Activated naive CD4-positive, alpha-beta T cell treated with anti-CD3 and anti-CD28 coated beads for 36 hours (primary cell): Measurements from ENCODE around the gene PMS1. TPM values are rescaled to one million over a fixed set of nuclear protein-coding genes. Genes with fewer than 3 reads are reported as not detected.
"Not testable (repeated sequence)": the region's sequence is repeated elsewhere in the genome, so short reads cannot be mapped to it uniquely, and the experiment has no call there.

Experiments
- CTCF ChIA-PET: fragments of 350-600 bp; sonication (Branson Sonifier 250); formaldehyde crosslinking; loops from one replicate; lab custom pipeline; 2021; ENCODE audit warnings: antibody characterized with exemption; lab: Charles Lee
- DNase-seq: peaks from one replicate; pipeline ENCODE4 v3.0.0-alpha.2; 2020
- H3K27ac Mint-ChIP-seq: one replicate; pipeline ENCODE4 v1.8.0; 2021; ENCODE audit warnings: mild to moderate bottlenecking, mixed read lengths
- H3K27me3 Mint-ChIP-seq: one replicate; pipeline ENCODE4 v1.8.0; 2021; ENCODE audit warnings: low read depth, mixed read lengths
- H3K36me3 Mint-ChIP-seq: one replicate; pipeline ENCODE4 v1.8.0; 2021; ENCODE audit warnings: low read depth, mixed read lengths
- H3K4me1 Mint-ChIP-seq: one replicate; pipeline ENCODE4 v1.8.0; 2021; ENCODE audit warnings: low read depth, mixed read lengths
- H3K4me3 Mint-ChIP-seq: one replicate; pipeline ENCODE4 v1.8.0; 2021; ENCODE audit warnings: mild to moderate bottlenecking, moderate library complexity, mixed read lengths
- H3K9me3 Mint-ChIP-seq: one replicate; pipeline ENCODE4 v1.8.0; 2021; ENCODE audit warnings: mixed read lengths
- intact Hi-C: fragments of 100-400 bp; cut with micrococcal nuclease; formaldehyde crosslinking; loops from one replicate; pipeline ENCODE4 v1.15.1; 2023
- total RNA-seq, 2 experiments: library from RNA; stranded (reverse); gene quantifications; one replicate each; pipeline ENCODE4 v1.2.3, GENCODE V29; 2021

Gene PMS1
- total RNA-seq = 10 to 100 TPM; 29.7 to 32.5 TPM

DNA sequence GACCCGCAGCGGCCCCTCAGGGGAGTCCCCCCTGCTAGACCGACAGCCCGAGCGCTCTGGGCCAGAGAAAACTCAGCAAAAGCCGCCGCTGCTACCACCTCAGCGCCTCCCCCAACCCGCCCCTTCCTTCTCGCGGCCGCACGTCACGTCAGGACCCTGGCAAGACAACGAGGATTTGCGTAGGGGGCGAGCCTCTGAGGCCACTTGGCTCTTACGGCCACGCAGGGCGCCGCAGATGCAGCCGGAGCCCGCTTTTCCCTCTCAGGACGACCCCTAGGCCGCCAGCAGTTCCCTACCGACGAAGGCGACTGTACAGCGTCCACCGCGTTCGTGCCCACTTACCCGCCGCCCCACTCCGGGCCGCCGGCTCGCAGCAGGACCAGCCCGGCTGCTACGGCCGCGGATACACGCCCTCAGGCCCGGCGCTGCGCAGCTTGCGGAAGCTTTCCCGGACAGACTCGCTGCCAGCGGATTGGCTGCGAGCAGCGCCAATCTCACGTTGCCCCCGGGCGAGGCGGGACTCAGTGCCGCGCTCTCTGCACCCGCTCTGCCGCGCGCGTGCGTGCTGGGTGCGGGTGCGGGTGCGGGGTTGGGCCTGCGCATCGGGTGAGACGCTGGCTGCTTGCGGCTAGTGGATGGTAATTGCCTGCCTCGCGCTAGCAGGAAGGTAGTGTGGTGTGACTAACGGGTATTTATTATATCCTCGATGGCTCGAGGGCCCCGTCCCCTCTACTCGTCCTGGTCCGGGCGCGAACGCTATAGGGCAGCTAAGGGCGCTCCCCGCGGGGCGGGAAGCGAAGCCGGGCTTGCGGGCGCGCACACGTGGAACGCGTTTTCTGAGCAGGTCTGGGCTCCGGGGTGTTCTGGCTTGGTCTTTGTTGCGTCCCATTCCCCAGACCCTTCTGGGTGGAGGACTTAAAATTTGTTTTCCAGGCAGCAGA is at the start of gene PMS1, which contains the start of gene ORMDL1:
Gene PMS1 (plus strand): TSS at position 524 of the 941 bp plus-strand sequence. CDS start 7,360 bp downstream, outside the sequence.
Gene ORMDL1 (minus strand): TSS at position 413 of the 941 bp plus-strand sequence. CDS start 1,744 bp downstream, outside the sequence.
- Mint-ChIP-seq H3K36me3 (peaks cover 47% of the 10 kb centered on the region), H3K9me3 (no peaks in the 10 kb centered on the region), H3K27me3 (no peaks in the 10 kb centered on the region), H3K4me3 (peak within 1 kb of the TSS; percentile 93), H3K4me1 (peaks cover 51% of the 10 kb centered on the region), H3K27ac (peak within 1 kb of the TSS; percentile 92)
- DNase-seq = peak; percentile 93
- CTCF ChIA-PET = interaction anchor here (0.5 to 2.9 kb wide), 3 partner anchors 22 to 1793 kb away, joined by 3 to 11 read pairs (median 5); partner anchors contain the start of gene OSGEPL1
- intact Hi-C loops = loop anchor here (1.0 to 10.0 kb wide), 16 partner anchors 22 to 1871 kb away; partner anchors contain the start of genes ANKAR, ASNSD1, GLS and HIBCH

DNA sequence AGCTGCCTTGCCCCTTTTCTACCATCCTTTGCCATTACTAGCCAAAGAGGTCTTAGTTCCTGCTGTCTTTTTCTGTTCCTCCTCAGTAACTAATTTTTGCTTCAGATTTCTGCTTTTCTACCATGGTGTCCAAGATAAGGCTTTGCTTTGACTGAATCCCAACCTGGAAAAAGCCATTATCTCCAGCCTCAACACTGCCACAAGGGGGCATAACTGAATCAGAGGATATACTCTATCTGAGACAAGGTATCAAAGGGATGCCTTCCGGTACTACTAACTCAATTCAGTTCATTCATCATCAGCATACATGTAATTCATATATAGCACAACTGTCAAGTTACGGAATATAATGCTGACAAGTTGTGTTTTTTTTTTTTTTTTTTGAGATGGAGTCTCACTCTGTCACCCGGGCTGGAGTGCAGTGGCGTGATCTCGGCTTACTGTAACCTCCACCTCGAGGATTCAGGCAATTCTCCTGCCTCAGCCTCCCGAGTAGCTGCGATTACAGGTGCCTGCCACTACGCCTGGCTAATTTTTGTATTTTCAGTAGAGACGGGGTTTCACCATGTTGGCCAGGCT is 33.1 kb upstream of the PMS1 start:
- Mint-ChIP-seq H3K9me3 (no peaks in the 10 kb centered on the region), H3K27me3 (no peaks in the 10 kb centered on the region), H3K27ac (no peak overlapping the region), H3K36me3 (peaks cover 16% of the 10 kb centered on the region), H3K4me3 (no peak overlapping the region), H3K4me1 (no peaks in the 10 kb centered on the region)
- CTCF ChIA-PET = interaction anchor here (0.6 to 4.7 kb wide), 16 partner anchors 12 to 320 kb away, joined by 3 to 33 read pairs (median 4); partner anchors contain the start of genes ANKAR, ASNSD1 and OSGEPL1
- peak; percentile 59 for DNase-seq
- intact Hi-C loops = loop anchor here (1.0 to 5.0 kb wide), 4 partner anchors 11 to 319 kb away; partner anchors contain the start of genes ASNSD1 and OSGEPL1

DNA sequence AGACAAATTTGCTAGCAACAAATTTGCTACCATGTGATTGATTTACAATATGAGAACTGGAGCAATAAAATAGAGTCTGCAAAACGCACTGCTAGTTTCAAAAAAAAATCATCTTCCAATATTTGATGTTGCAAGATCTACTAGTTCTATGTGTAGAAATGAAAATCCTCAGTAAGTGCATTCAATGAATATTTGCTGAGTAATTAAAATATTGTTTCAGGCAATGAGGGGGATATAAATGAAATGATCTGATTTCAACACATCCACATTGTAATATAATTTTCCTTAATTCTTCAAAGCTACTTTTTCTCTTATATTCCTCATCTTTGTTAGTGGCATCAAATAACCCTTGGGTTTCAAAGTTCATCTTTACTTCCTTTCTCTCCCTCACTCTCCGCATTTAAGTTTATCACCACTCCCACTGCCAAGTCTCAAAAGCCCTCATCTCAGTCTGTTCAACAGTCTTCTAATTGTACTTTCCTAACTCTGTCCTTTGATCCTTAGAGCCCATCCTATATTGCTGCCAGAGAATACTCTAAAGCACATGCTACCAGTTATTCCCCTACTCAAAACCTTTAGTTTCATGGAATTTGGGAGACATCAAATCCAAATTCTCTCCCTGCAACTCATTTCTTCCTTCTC is 27.8 kb upstream of the PMS1 start:
- no peak overlapping the region for H3K4me3 Mint-ChIP-seq
- H3K27ac Mint-ChIP-seq = no peak overlapping the region
- DNase-seq = no peak
- CTCF ChIA-PET = no interaction called here
- no peaks in the 10 kb centered on the region for H3K27me3 Mint-ChIP-seq
- H3K36me3 Mint-ChIP-seq = peaks cover 13% of the 10 kb centered on the region
- H3K4me1 Mint-ChIP-seq = peaks cover under 1% of the 10 kb centered on the region
- intact Hi-C loops = no loop called here
- no peaks in the 10 kb centered on the region for H3K9me3 Mint-ChIP-seq

DNA sequence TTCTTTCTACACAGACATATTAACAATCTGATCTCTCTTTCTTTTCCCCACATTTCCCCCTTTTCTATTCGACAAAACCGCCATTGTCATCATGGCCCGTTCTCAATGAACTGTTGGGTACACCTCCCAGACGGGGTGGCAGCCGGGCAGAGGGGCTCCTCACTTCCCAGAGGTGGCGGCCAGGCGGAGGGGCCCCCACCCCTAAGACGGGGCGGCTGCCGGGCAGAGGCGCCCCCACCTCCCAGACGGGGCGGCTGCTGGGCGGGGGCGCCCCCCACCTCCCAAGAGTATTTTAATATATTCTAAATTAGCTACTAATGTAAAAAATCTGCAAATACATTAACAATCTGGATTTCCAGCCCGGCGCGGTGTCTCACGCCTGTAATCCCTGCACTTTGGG is 24.1 kb upstream of the PMS1 start:
- H3K36me3 Mint-ChIP-seq, H3K27me3 Mint-ChIP-seq, H3K27ac Mint-ChIP-seq, H3K4me3 Mint-ChIP-seq, DNase-seq, H3K9me3 Mint-ChIP-seq: not testable (repeated sequence)
- H3K4me1 Mint-ChIP-seq = peaks cover 13% of the 10 kb centered on the region
- intact Hi-C loops = loop anchor here (5.0 kb wide), 1 partner anchor 458 kb away; no protein-coding TSS in a partner anchor
- CTCF ChIA-PET = interaction anchor here (1.9 kb wide), 1 partner anchor 101 kb away, joined by 7 read pairs; no protein-coding TSS in a partner anchor

DNA sequence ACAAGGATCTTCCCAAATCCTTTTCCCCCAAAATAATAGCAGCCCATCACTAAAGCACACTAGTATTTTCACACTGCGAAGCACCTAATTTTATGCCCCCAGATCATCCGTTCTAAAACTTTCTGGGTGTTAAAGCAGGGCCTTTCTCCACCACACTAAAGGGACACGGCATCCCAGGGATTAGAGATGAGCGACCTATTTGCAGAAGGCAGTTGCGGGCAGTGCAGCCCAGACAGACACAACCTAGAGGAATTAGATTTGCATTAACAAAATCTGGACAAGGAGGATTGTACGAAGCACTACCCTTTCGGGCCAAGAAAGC is 22.1 kb upstream of the PMS1 start:
- no peaks in the 10 kb centered on the region for H3K27me3 Mint-ChIP-seq
- H3K4me1 Mint-ChIP-seq = peaks cover 13% of the 10 kb centered on the region
- peaks cover 17% of the 10 kb centered on the region for H3K36me3 Mint-ChIP-seq
- CTCF ChIA-PET = interaction anchor here (0.6 to 4.9 kb wide), 15 partner anchors 9 to 884 kb away, joined by 3 to 65 read pairs (median 9); partner anchors contain the start of genes ANKAR, ASNSD1, ORMDL1 and PMS1
- intact Hi-C loops = loop anchor here (1.0 to 5.0 kb wide), 6 partner anchors 11 to 558 kb away; partner anchors contain the start of genes ASNSD1, ORMDL1, PMS1 and SLC40A1
- no peaks in the 10 kb centered on the region for H3K9me3 Mint-ChIP-seq
- H3K27ac Mint-ChIP-seq = peak overlapping the region; percentile 97
- no peak for DNase-seq
- H3K4me3 Mint-ChIP-seq = peak overlapping the region; percentile 92

DNA sequence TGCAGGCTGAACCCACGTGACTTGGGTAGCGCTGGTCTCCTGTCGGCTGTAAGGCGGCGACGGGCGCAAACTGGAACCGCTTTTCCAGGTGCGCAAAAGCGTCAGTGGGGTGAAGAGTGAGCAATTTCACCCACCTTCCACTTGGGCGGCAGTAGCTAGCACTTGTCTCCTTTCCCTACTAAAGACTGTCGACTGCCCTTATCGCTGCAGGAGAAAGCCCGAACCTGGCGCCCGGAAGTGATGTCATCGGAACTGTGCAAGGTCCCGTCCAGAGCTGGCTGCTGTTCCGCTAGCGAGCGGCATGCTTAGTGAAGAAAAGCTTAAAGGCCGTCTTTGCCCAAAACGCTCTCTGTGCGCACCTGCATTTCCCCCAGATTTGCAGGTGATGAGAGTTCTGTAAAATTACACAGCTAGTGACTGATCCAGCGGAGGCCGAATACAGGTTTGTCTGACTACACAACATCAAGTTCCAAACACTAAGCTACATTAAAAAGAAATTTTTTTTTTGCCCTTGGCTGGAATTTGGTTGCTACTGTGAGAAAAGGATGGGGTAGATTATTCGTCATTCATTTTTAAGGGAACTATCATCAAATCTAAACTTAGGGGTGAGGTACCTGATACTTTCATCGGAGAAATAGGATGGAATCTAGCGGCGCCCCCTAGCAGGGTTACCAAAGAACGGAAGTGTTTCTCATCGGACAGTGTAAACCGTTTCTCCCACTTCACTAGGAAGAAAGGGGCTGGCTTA is 21.5 kb upstream of the PMS1 start, which contains the start of gene OSGEPL1:
Gene OSGEPL1 (minus strand): TSS at position 242 of the 748 bp plus-strand sequence. CDS start 1,152 bp downstream, outside the sequence.
- Mint-ChIP-seq H3K27ac (peak within 1 kb of the TSS; percentile 97), H3K36me3 (peaks cover 17% of the 10 kb centered on the region), H3K4me3 (peak within 1 kb of the TSS; percentile 92), H3K27me3 (no peaks in the 10 kb centered on the region), H3K4me1 (peaks cover 13% of the 10 kb centered on the region), H3K9me3 (no peaks in the 10 kb centered on the region)
- CTCF ChIA-PET = interaction anchor here (0.6 to 4.9 kb wide), 20 partner anchors 9 to 884 kb away, joined by 3 to 65 read pairs (median 8); partner anchors contain the start of genes ANKAR, ASNSD1, ORMDL1 and PMS1
- intact Hi-C loops = loop anchor here (1.0 to 5.0 kb wide), 9 partner anchors 11 to 772 kb away; partner anchors contain the start of genes ANKAR, ASNSD1, NEMP2 and ORMDL1
- peak; percentile 95 for DNase-seq

DNA sequence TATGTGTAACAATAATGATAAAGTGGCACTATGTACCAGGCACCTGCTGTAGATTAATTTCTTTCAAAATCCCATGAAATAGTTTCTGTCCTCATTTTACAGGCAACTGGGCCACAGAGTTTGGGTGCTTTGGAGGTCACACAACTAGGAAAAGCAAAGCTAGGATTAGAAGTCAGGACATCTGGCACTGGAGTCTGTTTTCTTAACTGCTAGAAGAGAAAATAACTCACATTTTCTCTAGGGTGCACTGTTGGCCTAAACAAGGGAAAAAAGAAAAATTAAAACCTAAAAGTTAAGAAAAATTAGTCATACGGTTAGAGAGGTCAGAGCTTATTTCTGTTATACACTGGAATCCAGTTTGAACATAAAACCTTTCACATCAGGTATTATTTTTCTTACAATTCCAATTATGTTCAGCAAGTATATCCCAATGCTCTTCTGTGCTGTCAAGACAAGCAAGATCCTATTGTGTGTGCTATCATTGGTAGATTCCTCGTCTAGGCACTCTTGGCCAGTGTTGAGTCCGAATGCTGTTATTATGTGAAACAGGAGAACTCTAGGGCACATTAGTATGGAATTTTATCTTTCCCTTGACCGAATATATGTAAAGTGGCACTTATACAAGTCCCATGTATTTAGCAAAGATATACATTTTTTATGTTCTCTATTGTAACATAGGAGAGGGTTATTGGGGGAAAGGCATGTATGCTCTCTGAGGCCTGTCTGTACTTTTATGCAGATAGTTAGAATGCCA is 20.2 kb upstream of the PMS1 start:
- H3K27me3 Mint-ChIP-seq = no peaks in the 10 kb centered on the region
- intact Hi-C loops = loop anchor here (1.0 to 5.0 kb wide), 5 partner anchors 90 to 770 kb away; partner anchors contain the start of genes ANKAR, NEMP2, SLC40A1 and WDR75
- H3K4me3 Mint-ChIP-seq = peak overlapping the region; percentile 41
- no peak overlapping the region for H3K27ac Mint-ChIP-seq
- peaks cover 13% of the 10 kb centered on the region for H3K4me1 Mint-ChIP-seq
- CTCF ChIA-PET = interaction anchor here (0.6 to 4.9 kb wide), 8 partner anchors 10 to 967 kb away, joined by 3 to 65 read pairs (median 8); partner anchors contain the start of genes ANKAR and ASNSD1
- H3K9me3 Mint-ChIP-seq = no peaks in the 10 kb centered on the region
- no peak for DNase-seq
- H3K36me3 Mint-ChIP-seq = peaks cover 19% of the 10 kb centered on the region

DNA sequence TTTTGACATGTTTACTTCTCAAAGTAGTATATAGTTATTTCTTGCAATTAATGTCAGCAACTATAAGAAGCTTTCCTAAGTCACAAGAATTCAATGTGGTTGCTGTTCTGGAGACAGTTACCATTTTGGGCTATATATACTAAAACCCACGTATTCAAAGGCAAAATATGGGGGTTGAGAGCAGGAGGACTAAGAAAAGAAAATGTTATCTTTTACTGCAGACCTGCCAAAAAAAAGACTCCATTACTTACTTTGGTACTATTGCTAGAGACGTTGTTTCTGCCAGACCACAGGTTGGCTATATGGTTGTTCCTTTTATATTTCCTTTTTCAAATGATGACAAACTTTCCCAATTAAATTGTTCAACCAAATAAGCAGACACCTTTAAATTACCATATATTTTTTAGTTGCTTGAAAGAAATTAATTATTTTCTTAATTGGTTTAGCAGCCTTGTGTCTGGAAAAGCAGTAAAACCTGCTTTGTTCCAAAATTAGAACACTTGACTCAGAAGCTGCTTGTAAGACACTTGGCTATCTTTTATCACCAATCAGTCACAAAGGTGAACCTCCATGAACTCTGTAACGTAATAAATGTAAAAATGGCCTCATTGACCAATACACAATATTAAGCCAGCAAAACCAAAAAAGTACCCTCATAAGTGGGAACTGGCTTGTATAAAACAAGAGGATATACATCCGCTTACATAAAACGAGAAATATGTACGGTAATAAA is 13.5 kb upstream of the PMS1 start:
- DNase-seq = no peak
- Mint-ChIP-seq H3K27me3 (no peaks in the 10 kb centered on the region), H3K4me1 (no peaks in the 10 kb centered on the region), H3K9me3 (no peaks in the 10 kb centered on the region), H3K4me3 (no peak overlapping the region), H3K36me3 (peaks cover 28% of the 10 kb centered on the region), H3K27ac (no peak overlapping the region)
- CTCF ChIA-PET = interaction anchor here (1.5 kb wide), 1 partner anchor 8 kb away, joined by 13 read pairs; the partner anchor contains the start of gene OSGEPL1
- intact Hi-C loops = no loop called here

DNA sequence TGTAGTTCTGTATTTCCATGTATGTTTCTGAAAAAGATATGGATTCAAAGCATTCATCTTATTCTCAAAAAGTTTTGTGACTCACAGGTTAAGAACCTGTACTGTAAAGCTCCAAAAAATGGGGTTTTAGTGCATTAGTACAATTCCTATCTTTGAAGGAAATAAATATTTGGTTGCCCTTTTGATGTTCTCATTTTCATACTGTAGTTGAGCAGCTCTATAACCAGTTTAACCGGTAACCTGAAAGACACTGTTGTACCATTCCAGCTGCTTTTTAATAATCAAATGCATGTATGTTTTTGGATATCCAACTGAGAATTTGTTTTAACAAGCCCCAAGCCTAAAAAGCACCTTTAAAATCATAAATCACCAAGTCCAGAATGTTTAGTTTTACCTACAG is 12.0 kb upstream of the PMS1 start:
- H3K36me3 Mint-ChIP-seq = peaks cover 21% of the 10 kb centered on the region
- DNase-seq = no peak
- no peak overlapping the region for H3K27ac Mint-ChIP-seq
- H3K4me1 Mint-ChIP-seq = no peaks in the 10 kb centered on the region
- no peaks in the 10 kb centered on the region for H3K27me3 Mint-ChIP-seq
- CTCF ChIA-PET = interaction anchor here (1.5 kb wide), 1 partner anchor 9 kb away, joined by 13 read pairs; the partner anchor contains the start of gene OSGEPL1
- no peaks in the 10 kb centered on the region for H3K9me3 Mint-ChIP-seq
- intact Hi-C loops = no loop called here
- no peak overlapping the region for H3K4me3 Mint-ChIP-seq

DNA sequence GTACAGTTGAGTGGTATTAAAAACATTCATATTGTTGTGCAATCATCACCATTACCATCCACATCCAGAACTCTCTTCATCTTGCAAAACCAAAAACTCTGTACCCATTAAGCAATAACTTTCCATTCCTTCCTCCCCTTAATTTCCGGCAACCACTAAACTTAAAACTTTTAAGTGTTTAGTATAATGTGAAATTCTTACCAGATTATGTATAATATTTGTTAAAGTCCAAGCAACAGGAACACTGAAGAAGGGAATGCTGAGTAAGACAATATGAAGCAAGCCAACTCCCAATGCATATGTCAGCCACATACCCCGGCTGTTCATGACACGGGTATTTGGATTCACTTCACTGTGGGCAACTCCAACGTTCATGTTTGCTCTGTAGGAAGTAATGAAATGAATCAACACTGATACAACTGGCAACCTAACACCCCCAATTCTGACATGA is 2.0 kb upstream of the PMS1 start:
- H3K9me3 Mint-ChIP-seq = no peaks in the 10 kb centered on the region
- no peaks in the 10 kb centered on the region for H3K27me3 Mint-ChIP-seq
- CTCF ChIA-PET = no interaction called here
- H3K4me3 Mint-ChIP-seq = peak overlapping the region; percentile 93
- peak; percentile 27 for DNase-seq
- H3K4me1 Mint-ChIP-seq = peaks cover 54% of the 10 kb centered on the region
- peaks cover 49% of the 10 kb centered on the region for H3K36me3 Mint-ChIP-seq
- intact Hi-C loops = loop anchor here (5.0 to 10.0 kb wide), 6 partner anchors 320 to 1873 kb away; partner anchors contain the start of gene NEMP2
- H3K27ac Mint-ChIP-seq = no peak overlapping the region
